ENCODE results near the gene ZNF764. TPM values are rescaled to one million over a fixed set of nuclear protein-coding genes. Genes with fewer than 3 reads are reported as not detected.

ZNF764 gene
- total RNA-seq, 1 donor = 4.3 TPM

- no peak overlapping the region for H3K4me3 ChIP-seq (ENCODE audit: low read depth, low read length)
- DNase-seq (ENCODE audit: low read depth) = no peak
- TF ChIP-seq CTCF (IDR thresholded peaks at IDR 0.05; ENCODE audit: insufficient read depth, low read depth, low read length) = no peak
These were observed 11.8 kb upstream of the ZNF764 start for GRCh38 chr16:30569746-30570635.

GRCh38 chr16:30569281-30569680 is 11.1 kb upstream of the ZNF764 start:
- H3K4me3 ChIP-seq (ENCODE audit: low read depth, low read length) = no peak overlapping the region
- DNase-seq (ENCODE audit: low read depth) = no peak
- no peak for TF ChIP-seq CTCF (IDR thresholded peaks at IDR 0.05; ENCODE audit: insufficient read depth, low read depth, low read length)

- peak; percentile 98 for DNase-seq (ENCODE audit: low read depth)
- TF ChIP-seq CTCF (IDR thresholded peaks at IDR 0.05; ENCODE audit: insufficient read depth, low read depth, low read length) = no peak
- H3K4me3 ChIP-seq (ENCODE audit: low read depth, low read length) = no peak overlapping the region
These were observed 9.9 kb upstream of the ZNF764 start for GRCh38 chr16:30567991-30568638.

- no peak overlapping the region for H3K4me3 ChIP-seq (ENCODE audit: low read depth, low read length)
- no peak for TF ChIP-seq CTCF (IDR thresholded peaks at IDR 0.05; ENCODE audit: insufficient read depth, low read depth, low read length)
- no peak for DNase-seq (ENCODE audit: low read depth)
These were observed 9.2 kb upstream of the ZNF764 start for GRCh38 chr16:30567160-30567990.

GRCh38 chr16:30566531-30566930 is 8.4 kb upstream of the ZNF764 start:
- no peak overlapping the region for H3K4me3 ChIP-seq (ENCODE audit: low read depth, low read length)
- DNase-seq (ENCODE audit: low read depth) = no peak
- TF ChIP-seq CTCF (IDR thresholded peaks at IDR 0.05; ENCODE audit: insufficient read depth, low read depth, low read length) = no peak

GRCh38 chr16:30565984-30566383 is 7.8 kb upstream of the ZNF764 start:
- no peak for TF ChIP-seq CTCF (IDR thresholded peaks at IDR 0.05; ENCODE audit: insufficient read depth, low read depth, low read length)
- no peak overlapping the region for H3K4me3 ChIP-seq (ENCODE audit: low read depth, low read length)
- DNase-seq (ENCODE audit: low read depth) = no peak

All from fibroblast of villous mesenchyme (primary cell).